CD4-positive, alpha-beta T cell treated with Interleukin-12 subunit alpha and Interleukin-12 subunit beta, for 1 hour (primary cell): ENCODE data around the gene RECQL.

Experiments used
- DNase-seq: peaks from one replicate; pipeline ENCODE4 v3.0.0-alpha.2; 2020

RECQL gene, protein sequence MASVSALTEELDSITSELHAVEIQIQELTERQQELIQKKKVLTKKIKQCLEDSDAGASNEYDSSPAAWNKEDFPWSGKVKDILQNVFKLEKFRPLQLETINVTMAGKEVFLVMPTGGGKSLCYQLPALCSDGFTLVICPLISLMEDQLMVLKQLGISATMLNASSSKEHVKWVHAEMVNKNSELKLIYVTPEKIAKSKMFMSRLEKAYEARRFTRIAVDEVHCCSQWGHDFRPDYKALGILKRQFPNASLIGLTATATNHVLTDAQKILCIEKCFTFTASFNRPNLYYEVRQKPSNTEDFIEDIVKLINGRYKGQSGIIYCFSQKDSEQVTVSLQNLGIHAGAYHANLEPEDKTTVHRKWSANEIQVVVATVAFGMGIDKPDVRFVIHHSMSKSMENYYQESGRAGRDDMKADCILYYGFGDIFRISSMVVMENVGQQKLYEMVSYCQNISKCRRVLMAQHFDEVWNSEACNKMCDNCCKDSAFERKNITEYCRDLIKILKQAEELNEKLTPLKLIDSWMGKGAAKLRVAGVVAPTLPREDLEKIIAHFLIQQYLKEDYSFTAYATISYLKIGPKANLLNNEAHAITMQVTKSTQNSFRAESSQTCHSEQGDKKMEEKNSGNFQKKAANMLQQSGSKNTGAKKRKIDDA

DNA sequence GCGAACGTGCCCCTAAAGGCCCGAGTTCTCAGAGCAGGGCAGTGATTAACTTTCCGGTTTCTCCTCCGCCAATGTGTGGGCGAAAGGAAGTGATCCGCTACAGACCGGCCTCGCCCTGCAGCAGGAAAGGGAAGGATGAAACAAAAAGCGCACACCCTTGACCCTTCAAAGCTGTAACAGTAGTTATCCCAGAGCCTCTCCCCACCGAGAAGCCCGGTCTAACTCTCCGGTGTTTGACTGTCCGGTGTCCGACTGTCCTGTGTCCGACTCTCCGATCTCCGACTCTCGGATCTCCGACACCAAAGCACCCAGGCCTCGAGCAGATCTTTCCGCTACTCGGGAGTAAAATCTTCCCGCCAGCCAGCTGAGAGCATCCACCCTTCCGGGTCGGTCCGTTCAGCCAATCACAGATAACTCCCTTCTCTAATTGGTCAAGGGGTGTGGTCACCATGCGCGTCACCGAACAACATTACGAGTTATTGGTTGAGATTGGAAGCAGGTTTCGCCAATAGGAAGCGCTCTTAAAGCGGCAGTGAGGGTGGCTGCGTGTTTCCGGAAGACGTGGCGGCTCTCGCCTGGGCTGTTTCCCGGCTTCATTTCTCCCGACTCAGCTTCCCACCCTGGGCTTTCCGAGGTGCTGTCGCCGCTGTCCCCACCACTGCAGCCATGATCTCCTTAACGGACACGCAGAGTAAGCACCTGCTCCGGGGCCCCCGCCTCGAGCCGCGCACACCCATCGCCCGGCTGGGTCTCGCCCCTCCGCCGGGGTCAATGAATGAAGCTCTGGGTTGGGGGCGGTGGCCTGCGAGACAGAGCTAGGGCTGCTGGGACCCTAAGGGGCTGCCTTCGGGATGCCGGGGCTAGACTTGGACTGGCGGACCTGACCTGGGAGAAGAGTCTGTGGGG lies at the start of gene RECQL, which contains the start of gene GOLT1B:
Gene RECQL (minus strand): TSS at position 378 of the 906 bp plus-strand sequence. CDS start 2,065 bp downstream, outside the sequence.
Gene GOLT1B (plus strand): TSS at position 532 of the 906 bp plus-strand sequence. CDS start 135 bp downstream, at position 667.
- DNase-seq, result peak; percentile 95

DNA sequence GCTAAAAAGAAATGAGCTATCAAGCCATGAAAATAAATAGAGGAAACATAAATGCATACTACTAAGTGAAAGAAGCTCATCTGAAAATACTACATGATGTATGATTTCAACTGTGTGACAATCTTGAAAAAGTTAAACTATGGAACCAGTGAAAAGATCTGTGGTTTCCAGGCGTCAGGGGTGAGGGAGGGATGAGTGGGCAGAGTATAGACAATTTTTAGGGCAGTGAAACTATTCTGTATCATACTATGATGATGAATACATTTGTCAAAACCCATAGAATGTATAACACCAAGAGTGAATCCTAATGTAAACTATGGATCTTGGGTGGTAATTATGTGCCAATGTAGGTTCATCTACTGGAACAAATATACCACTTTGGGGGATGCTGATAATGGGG lies 46.0 kb upstream of the RECQL start:
- DNase-seq, result no peak

DNA sequence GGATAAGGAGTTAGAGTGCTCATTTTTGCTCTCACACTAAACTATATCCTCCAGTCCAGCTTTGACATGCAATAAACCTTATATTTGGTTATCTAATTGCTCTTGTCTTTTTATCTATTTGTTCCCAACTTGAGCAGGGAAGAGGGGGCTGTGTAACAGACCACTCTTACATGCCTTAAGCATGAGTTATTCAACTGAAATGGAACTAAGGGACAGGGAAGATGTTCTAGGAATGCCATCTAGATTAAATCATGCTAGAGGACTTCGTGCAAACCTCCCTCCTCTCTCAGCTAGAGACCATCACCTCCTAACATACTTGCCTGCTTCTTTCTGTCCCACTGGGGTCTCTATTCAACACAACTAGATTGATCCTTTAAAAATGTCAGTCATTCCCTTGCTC lies 45.3 kb upstream of the RECQL start:
- no peak for DNase-seq

DNA sequence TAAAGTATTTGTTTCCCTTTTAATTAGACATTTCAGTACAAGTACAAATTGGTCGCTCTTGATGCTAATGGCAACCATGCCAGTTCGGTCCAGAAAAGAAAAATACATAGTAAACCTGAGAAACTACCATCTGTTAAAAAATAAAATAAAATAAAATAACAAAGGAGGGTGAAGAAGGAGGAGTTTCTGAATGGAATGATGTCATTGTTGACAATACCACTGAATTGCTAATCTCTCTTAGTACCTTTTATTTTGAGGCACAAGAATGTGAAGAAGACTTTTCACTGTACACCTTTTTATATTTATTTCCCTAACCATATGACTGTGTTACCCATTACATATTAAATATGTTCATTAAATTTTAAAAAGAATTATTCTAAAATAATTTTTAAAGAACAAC lies 44.1 kb upstream of the RECQL start:
- no peak for DNase-seq

DNA sequence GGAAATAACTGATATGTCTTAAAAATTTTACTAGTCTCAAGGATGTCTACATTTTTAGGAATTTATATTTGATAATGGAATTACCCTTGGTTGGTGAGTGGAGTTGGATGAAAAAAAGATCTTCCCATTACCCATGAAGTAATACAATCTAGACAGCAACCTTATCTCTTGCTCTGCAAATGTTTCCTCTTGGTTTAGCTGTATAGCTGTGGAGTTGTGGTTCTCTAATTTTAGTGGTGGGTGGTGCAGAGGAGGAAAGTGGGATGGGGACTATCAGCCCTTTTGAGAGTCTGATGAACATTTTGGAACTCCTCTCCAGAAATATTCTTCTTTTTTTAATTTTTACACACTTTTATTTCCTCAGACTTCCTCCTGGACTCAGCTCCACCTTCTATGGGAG lies 41.7 kb upstream of the RECQL start:
- DNase-seq, result no peak

DNA sequence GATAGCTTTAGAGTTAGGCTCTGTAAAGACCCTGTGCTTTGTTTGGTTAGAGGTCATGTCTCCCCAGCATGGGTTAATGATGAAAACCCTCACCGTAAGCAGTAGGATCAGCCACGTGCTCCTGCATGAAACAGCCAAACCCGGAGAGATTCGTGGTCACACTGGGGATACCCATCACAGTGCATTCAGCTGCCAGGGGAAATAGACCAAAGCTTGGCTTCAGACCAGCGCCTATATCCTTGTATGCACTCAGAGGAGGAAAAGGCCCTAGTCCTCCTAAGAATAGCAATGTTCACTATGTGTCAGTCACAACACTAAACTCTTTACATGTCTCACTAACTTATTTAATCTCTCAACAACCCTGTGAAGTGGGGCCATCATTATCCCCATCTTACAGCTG lies 41.0 kb upstream of the RECQL start:
- DNase-seq, result no peak

DNA sequence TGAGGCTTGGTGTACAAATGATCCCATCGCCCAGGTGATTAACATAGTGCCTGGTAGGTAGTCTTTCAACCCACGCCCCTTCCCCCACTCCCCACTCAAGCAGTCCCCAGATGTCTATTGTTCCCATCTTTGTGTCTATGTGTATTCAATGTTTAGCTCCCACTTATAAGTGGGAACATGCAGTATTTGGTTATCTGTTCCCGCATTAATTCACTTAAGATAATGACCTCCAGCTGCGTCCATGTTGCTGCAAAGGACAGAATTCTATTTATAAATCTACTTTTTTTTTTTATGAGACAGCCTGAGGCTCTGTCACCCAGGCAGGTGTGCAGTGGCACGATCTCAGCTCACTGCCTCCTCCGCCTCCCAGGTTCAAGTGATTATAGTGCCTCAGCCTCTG lies 40.3 kb upstream of the RECQL start:
- DNase-seq, result no peak

DNA sequence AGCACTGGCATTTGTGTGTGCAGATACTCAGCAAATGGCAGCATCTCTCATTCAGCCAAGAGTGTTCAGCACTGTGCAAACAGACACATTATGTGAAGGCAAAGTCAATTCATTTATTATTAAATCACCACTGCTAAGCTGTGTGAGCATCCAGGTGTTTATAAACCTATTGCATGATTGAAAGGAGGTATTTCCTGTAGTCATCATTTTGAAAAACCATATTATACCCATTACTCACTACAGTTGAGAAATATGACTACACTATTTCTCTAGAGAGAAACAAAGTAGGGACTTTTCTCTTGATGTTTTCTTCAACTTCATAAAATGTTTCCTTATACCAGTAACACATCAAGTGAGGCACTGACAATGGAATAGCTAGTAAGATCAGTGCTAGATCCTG lies 38.4 kb upstream of the RECQL start:
- no peak for DNase-seq

DNA sequence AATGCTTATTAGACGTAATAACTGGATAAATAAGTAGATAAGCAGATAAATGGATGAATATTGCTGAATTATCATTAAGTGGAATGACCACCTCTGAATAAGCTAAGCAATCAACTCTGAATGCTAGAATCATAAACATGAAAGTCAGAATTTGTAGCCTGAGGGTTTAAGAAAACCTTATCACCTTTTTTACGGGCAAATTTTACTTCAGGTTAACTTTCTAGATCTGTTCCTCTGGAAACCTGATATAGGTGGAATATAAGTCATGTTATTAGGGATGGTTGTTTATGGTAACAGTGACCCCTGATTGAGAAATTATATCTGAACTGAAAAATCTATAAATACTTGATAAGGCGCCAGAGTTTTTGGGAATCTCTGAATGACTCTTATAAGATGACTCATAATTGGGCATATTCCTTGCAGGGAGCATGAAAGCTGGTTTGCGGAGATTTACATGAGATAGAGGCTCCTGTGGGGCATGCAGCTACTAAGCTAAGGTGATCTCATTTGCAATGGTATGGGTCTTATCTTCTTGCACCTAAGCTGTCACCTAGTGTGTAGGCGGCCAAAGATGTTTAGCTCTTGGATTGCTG lies 36.7 kb upstream of the RECQL start:
- DNase-seq, result no peak

DNA sequence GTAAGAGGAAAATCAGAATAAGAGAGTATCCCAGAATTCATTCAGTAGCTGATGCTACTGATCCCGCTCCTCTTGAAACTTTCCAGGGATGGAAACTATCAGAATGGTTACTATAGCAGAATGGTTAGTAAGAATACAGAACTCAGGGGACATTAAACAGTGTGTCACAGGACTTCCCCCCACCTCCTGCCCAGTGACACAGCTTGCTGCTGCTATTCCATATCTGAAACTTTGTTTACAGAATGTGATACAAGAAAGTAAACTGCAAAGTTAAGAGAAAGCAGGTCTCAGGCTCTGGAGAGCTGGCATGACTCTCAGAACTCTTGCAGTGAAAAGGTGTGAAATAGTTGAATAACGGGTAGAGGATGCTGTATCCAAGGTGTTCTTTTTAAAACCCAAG lies 28.0 kb upstream of the RECQL start:
- DNase-seq, result no peak

DNA sequence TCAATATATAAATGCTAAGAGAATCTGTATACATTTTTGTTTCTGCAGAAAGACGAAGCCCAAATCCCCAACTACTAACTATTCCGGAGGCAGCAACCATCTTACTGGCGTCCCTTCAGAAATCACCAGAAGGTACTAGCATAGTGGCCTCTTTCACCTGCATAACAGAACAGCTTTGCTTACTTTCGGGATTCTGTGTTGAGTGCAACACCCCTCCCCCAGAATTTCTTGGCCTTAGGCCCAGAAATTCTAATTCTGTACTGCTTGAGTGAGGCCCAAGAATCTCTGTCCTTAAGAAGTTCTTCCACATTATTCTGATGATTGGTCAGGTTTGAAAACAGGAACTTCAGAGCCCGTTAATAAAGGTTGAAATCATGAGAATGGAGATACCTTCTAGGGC lies 27.5 kb upstream of the RECQL start:
- no peak for DNase-seq

DNA sequence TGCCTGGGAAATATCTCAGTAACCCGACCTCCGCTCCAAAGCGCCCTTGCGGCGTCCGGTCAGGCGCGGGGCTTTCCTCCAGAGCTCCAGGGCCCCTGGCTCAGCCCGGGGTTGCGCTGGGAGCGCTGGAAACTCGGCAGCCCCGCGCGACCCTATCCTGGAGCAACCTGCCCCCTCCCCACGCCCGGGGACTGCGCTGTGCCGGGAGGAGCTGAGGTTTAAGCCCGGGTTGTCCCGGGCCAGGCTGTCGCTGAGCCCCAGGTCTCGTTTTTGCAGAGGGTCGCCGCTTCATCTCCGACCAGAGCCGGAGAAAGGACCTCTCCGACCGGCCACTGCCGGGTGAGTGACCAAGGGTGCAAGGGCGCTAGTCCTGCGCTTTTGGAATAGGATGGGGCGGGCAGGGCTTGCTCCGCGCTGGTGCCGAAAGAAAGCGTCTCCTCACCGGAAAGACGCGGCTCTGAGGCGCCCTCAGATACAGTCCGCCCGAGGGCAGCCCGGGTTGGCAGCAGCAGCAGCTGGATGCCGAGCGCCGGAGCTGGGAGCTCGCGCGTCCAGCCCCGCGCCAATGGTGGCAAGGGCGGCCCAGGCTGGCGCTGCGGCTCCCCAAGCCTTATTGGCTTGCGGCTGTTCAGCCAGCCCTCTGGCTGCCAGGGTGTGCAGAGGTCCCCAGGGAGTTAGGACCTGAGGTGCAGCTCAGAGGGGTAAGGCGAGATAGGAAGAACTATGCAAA lies 26.2 kb upstream of the RECQL start:
- peak; percentile 57 for DNase-seq

DNA sequence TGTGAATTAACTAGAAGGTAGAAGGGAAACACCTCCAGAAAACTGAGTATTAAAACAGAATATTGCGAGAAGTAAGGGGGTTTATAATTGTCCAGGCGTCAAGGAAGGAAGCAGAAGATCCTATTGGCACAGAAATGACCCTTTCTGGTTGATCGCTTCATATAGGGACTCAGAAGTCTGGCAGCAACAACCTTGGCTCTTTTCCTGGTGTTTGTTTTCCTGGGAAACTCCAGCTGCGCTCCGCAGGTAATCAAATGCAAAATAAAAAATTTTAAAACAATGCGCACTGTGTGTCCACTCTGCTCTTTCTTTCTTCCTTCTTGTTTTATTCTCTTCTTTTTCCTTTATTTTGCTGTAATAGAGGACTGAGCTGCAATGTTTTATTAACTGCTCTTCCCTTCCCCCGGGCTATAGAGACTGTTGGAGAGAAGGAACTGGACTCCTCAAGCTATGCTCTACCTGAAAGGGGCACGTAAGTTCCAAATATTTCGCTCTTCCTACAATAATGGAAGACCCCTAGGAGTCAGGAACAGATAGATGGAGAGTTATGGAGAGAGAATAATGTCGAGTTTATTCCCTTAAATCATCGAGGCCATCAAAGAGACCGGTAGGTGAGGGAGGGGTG lies 25.4 kb upstream of the RECQL start:
- no peak for DNase-seq

DNA sequence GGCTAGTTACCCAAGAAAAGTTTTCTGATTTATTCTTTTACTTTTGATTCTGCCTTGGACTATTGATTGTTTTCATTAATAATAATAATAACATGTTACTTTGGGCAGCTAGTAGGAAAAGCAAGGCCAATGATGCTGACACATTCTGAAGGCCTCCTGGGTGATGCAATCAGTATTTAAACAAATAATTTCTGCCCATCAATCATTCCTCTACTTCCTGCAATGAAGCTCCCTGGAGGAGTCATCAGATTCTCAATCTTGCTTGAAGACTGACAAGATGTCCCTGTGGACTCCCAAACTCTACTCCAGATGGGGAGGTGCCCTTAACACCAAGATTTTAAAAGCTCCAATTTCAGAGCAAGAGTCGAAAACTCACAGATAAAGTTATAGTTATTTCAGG lies 24.6 kb upstream of the RECQL start, which contains the start of gene SPX:
Gene SPX (plus strand): TSS at position 244 of the 400 bp plus-strand sequence. CDS start 177 bp downstream, outside the sequence.
- no peak for DNase-seq

DNA sequence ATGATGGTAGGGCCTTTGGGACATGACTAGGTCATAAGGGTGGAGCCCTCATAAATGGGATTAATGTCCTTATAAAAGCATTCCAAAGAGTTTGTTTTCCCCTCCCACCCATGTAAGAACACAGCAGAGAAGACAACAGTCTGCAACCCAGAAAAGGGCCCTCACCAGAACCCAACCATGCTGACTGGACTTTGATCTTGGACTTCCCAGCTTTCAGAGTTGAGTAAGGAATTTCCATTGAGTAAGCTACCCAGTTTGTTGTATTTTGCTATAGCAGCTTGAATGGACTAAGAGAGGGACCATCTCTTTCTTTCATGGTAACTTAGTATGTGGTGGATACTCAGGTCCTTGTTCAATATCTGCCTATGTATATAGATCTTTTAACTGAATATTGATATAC lies 21.7 kb upstream of the RECQL start:
- no peak for DNase-seq

DNA sequence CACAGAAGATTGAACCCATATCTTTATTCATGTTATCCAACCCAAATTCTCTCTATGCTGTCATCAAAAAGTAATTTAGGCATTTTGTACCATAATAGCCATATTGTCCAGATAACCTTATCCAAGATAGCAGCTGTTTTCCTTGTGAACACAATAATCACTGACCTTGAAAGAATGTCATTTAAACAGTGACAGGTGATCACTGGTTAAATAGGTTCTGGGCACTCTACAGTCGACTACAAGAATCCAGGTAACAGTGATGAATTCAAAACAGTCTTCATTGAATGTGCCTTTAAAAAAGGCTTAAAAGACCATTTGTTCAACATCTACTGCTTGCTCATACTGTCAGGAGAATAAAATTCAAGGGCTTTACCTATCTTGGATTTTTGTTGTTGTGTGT lies 20.1 kb upstream of the RECQL start:
- no peak for DNase-seq

DNA sequence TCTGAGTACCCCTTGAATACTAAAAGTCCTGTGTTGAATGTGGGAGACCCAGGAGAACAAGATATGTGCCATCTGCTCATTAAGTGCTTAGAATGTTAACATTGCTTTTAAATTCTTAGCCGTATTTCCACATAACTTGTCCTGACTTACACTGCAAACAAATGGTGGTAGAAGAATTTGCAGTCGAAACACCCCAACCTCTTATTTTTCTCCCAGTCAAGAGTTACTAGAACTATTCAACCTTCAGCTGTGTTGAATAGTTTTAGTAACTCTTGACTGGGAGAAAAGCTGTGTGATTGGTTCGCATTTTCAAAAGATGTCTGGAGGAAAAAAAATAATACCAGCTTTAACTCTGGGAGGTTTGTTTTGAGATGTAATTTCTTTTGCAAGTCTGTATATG lies 17.0 kb upstream of the RECQL start:
- no peak for DNase-seq

DNA sequence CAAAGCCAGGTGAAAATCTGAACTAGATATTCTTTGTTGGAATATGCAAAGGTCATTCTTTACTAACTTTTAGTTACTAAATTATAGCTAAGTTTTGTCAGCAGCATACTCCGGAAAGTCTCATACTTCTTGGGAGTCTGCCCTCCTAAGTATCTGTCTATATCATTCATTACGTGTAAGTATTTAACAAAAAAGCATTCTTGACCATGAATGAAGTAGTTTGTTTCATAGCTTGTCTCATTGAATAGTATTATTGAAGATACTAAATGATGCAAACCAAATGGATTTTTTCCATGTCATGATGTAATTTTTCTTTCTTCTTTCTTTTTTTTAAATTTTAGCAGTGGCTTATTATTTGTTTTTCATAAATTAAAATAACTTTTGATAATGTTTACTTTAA lies 14.8 kb upstream of the RECQL start:
- no peak for DNase-seq

DNA sequence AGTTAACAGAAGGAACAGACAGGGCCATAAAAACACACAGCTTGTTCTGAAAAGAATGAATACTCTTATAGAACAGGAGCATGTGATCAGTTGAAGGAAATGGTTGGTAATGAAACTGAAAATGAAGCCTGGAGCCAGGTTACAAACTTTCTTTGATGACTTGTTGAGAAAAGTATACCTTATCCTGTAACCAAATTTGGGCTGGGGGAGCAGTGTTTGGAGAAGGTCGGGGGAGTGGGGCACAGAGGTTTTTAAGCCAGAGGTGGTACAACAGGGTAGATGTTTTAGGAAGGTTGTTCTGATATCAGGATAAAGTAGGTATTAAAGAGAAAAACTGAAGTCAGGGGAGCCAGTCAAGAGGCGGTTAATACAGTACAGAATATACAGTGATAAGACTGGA lies 8.3 kb upstream of the RECQL start:
- DNase-seq, result peak; percentile 38

DNA sequence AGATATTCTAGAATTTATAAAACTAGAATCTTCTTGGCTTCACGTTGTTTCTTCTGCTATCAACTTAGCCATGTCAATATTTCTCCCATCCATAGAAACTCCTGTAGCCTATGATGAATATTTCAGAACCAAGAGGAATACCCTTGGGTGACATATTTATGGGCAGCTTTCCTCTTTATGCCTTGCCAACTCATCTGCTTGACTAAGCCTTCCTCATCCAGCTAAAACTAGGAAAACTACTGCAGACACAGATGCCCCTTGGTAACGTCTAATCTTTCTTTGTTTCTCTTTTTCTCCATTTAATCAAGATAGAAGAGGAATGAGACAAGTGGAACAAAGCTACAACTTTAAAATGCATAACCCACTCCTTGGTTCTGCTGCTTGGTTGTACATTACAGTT lies 6.4 kb upstream of the RECQL start:
- no peak for DNase-seq

DNA sequence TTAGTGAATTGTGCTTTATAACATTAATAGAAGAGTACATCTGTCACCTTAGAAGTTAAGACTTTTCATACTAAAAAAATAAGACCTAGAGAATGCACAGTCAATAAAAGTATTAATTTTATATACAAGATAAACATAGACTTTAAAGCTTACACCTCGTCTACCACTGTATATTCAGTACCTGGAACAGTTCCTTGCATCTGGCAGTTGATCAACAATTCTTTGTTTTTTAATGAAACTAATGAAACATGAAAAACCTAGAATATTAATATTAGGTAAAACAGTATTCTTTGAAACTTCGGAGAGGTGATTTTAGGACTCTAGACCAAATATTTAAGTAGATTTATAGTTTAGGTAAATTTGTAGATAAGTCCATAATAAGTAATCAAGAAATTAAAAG lies 4.5 kb upstream of the RECQL start:
- no peak for DNase-seq

DNA sequence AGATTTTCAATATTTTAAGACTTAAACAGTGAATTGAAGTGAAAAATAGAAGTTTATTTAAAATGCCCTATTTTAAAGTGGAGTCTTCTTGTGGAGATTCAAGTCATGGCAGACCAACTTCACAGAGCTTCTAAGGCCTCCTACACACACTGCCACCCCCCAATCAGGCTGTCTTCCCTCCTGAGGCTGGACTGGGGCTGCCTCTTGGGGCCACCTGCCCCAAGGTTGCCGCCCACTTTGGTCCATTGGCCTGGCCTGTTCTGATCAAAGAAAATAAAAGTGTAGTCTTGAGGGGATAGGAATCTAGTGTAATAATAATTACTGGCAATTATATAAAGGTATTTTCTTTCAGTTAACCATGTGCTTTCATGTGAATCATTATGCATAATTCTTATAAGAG lies 1.4 kb upstream of the RECQL start:
- DNase-seq, result no peak
